Ramos (cell line): ENCODE measurements around the gene ZNF467.

Source experiments
- in situ Hi-C: fragments of 300-500 bp; cut with MboI; formaldehyde crosslinking; loops from one replicate; pipeline ENCODE4 v1.14.3; 2022; ENCODE audit warnings: low sequenced_read_pairs; ENCODE audit not compliant: unreplicated experiment

Gene ZNF467

GRCh38 chr7:149788300-149788851, 15.0 kb upstream of the ZNF467 start:
- in situ Hi-C loops, result no loop called here

DNA sequence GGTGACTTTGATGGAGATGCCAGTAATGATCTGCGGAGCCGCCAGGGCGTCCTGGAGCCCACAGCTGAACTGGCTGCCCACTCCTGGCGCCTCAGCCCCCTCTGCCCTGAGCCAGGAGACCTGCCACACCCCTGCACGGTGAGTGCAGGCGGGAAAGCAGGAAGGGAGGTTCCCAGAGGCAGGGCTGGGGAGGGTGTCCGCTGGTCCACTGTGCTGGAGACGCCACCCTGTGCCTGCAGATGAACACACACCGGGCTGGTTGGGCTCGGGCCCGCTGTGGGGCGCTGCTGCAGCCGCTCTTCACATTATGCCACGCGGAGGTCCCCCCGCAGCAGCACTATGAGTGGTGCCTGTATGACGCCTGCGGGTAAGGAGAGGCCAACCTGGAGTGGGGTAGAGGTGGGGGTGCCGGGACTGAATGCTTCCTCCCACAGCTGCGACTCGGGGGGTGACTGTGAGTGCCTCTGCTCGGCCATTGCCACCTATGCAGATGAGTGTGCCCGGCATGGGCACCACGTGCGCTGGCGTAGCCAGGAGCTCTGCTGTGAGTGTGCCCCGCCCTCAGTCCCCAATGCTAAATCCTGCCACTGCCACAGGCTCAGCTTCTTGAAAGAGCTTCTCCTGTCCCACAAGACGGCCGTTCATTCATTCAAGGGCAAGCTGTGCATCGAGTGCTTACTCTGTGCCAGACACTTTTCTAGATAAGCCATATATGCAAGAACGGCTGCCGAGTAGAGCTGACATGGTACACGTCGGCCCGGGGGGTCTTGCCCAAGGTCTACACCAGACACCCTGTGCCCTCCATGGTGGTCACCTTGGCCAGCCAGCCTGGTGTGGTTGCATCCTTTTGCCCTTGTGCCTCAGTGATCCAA, 14.3 kb upstream of the ZNF467 start:
- in situ Hi-C loops, result no loop called here

GRCh38 chr7:149785983-149786382, 12.6 kb upstream of the ZNF467 start:
- in situ Hi-C loops, result no loop called here

GRCh38 chr7:149785402-149785801, 12.0 kb upstream of the ZNF467 start:
- in situ Hi-C loops, result no loop called here

- in situ Hi-C loops, result no loop called here
Measured at GRCh38 chr7:149784251-149784608, 10.8 kb upstream of the ZNF467 start.

GRCh38 chr7:149783386-149784250, 10.2 kb upstream of the ZNF467 start:
- in situ Hi-C loops, result no loop called here

DNA sequence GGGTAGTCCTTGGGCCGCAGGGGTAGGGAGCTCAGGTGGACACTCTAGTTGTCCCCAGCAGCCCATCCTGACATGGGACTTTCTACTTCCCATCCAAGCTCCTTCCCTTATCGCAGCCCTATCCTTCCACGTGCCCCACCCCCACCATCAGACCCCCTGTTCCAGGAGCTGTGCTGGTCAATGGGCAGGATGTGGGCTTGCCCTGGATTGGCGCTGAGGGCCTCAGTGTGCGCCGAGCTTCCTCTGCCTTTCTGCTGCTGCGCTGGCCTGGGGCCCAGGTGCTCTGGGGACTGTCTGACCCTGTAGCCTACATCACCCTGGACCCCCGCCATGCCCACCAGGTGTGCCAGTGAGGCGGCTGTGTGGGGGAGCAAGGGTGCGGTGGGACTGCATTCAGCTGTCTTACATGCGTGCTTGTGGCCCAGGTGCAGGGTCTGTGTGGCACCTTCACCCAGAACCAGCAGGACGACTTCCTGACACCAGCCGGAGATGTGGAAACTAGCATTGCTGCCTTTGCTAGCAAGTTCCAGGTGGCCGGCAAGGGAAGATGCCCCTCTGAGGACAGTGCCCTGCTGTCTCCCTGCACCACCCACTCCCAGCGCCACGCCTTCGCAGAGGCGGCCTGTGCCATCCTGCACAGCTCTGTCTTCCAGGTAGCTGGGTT, 9.4 kb upstream of the ZNF467 start:
- in situ Hi-C loops, result no loop called here

GRCh38 chr7:149781921-149782320, 8.5 kb upstream of the ZNF467 start:
- in situ Hi-C loops, result no loop called here

DNA sequence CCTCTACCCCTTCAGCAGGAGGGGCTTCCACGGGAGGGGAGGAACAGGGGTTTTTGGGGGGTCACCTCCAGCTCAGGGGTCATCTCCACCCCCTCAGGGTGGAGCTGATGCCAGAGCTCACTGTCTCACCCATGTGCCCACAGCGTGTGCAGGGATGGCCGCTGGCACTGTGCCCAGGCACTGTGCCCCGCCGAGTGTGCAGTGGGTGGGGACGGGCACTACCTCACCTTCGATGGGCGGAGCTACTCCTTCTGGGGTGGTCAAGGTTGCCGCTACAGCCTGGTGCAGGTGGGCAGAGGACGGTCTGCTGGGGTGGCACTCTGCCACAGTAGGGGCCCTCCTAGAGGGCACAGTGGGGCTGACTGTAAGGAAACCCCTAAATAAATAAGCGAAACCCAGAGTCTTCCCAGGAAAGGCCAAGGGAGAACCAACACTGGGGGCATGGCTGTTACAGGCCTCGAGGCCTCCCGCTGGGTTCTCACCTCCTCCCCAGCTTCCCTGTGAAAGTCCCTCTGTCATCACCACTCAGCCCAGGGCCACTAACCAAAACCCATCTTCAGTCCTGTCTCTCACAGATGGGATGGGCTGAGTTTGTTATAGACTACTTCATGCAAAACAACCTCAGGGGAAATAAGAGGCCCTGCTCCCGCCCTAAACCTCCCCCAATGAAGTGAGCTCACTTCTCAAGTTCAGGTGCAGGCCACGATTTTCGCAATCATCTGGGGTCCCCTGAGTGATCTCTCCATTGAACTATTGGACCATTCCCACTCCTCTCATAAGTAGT, 7.4 kb upstream of the ZNF467 start:
- in situ Hi-C loops, result no loop called here

- in situ Hi-C loops, result no loop called here
Measured at GRCh38 chr7:149780056-149780455, 6.7 kb upstream of the ZNF467 start.

DNA sequence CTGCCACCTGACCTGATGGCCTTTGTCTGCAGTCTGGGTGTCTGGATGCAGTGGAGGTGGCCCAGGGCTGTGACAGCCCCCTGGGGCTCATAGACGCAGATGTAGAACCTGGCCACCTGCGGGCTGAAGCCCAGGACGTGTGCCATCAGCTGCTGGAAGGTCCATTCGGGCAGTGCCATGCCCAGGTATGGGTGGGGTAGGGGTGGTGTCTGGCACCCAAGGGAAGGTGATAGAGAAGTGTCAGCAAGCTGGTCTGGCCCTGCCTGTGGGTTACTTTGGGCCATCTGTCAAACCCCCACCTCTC, 6.1 kb upstream of the ZNF467 start:
- in situ Hi-C loops, result no loop called here

DNA sequence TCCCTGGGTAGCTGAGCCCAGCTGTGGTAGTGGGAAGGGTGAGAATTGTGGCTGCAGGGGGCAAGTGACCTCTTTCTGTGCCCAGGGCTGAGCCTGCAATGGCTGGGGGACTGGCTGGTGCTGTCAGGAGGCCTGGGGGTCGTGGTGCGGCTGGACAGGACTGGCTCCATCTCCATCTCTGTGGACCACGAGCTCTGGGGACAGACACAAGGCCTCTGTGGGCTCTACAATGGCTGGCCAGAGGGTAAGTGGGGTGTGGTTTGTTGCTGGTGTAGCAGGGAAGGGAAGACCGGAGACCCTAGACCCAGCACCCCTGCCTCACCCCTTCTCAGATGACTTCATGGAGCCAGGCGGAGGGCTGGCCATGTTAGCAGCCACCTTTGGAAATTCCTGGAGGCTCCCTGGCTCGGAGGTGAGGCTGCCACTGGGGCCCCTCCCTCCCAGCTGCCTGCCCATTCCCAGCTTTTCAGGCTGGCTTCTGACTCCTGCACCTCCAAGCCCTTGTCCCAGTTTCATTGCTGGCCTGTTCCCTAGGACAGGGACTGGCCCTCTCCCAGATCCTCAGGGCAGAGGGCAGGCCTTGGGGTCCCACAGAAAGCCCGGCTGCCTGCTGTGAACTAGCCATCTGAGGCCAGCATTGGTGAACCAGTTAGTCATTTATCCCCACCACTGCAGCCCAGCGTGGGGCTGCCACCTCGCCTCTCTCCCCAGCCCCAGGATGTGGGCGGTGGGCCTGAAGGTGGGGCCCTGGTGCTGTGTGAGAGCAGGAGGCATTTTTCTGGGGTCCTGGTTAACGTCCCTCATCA, 5.5 kb upstream of the ZNF467 start:
- in situ Hi-C loops, result no loop called here

DNA sequence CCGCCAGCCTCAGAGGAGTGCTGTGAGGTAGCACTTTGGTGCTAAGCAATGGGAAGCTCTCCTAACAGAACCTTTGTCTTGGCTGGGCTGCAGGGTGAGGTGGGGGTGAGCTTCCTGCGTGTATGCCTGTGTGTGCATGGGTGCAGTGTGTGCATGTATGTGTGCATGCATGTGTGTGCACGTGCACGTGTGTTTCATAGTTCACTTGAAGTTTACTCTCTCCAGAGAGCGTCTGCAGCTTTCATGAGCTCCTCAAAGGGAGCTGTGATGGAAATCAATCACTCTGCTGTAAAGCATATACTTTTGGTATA, 4.9 kb upstream of the ZNF467 start:
- in situ Hi-C loops, result no loop called here

- in situ Hi-C loops, result no loop called here
Measured at GRCh38 chr7:149777551-149778326, 4.4 kb upstream of the ZNF467 start.

GRCh38 chr7:149776848-149777407, 3.5 kb upstream of the ZNF467 start:
- in situ Hi-C loops, result no loop called here

DNA sequence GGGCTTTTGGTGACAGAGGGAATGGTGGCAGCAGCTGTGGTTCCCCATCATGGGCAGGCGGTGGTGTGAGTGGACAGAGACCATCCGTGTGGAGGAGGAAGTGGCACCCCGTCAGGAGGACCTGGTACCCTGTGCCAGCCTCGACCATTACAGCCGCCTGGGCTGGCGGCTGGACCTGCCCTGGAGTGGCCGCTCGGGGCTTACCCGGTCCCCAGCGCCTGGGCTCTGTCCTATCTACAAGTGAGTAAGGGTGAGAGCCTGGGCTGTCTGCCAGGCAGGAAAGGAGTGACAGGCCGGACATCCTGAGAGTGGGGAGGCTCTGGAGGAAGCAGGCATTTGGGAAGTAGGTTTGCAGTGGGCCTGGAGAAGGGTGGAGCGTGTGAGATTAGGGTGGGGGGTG, 2.9 kb upstream of the ZNF467 start:
- in situ Hi-C loops, result no loop called here

DNA sequence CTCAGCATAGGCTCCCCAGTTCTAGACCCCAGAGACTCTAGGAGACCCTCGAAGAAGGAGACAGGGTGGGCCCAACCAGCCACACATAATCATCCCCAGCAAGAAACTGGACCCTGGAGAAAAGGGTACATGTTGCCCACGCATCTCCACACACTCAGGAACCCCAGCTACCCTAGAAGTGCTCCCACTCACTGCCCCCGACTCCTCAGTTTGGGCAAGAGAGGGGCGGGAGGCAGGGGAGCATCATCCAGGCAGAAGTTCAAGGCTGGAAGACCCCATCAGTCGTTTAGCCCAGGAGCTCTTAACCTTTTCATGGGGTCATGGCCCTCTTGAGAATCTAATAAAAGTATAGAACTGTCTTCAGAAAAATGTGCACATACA, 1.8 kb upstream of the ZNF467 start:
- in situ Hi-C loops, result no loop called here
